ENCODE data around the gene SLC1A1.

DNA sequence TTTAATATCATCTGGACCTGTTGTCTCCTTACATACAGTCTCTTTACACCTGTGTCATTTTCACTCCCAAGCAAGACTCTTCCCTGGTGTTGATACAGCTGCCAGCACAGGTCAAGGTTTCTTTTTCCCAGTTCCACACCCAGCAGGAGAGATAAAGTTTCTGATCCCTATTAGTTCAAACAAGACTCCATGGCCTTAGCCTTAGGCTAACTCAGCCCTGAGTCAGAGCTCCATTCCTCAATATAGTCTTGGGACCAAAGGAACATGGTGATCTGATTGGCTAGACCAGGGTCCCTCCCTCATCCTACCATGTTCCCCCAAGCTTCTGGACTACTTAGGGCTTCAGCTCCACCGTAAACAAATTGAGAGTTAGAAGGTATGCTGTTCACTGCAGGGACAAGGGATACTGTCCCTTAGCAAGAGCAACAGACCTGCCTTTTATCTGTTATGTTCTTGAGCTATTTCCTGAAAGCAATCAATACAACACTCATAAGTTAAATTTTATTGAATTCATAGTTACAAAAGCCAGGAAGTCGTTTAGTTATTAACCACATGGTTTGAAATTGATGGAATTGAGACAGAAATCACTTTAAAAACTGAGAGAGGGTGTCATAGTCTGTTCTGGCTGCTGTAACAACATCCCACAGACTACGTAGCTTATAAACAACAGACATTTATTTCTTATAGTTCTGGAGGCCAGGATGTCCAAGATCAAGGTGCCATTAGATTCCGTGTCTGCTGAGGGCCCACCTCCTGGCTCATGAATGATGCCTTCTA, 20.5 kb downstream of the SLC1A1 start:
- TF ChIP-seq, protein P1, sequence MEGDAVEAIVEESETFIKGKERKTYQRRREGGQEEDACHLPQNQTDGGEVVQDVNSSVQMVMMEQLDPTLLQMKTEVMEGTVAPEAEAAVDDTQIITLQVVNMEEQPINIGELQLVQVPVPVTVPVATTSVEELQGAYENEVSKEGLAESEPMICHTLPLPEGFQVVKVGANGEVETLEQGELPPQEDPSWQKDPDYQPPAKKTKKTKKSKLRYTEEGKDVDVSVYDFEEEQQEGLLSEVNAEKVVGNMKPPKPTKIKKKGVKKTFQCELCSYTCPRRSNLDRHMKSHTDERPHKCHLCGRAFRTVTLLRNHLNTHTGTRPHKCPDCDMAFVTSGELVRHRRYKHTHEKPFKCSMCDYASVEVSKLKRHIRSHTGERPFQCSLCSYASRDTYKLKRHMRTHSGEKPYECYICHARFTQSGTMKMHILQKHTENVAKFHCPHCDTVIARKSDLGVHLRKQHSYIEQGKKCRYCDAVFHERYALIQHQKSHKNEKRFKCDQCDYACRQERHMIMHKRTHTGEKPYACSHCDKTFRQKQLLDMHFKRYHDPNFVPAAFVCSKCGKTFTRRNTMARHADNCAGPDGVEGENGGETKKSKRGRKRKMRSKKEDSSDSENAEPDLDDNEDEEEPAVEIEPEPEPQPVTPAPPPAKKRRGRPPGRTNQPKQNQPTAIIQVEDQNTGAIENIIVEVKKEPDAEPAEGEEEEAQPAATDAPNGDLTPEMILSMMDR (IDR thresholded peaks at IDR 0.05), result no peak
- TF ChIP-seq EP300 (IDR thresholded peaks at IDR 0.05), result no peak

All from sigmoid colon (tissue), 4 donors.